ENCODE measurements around the gene ROBO1.

DNA sequence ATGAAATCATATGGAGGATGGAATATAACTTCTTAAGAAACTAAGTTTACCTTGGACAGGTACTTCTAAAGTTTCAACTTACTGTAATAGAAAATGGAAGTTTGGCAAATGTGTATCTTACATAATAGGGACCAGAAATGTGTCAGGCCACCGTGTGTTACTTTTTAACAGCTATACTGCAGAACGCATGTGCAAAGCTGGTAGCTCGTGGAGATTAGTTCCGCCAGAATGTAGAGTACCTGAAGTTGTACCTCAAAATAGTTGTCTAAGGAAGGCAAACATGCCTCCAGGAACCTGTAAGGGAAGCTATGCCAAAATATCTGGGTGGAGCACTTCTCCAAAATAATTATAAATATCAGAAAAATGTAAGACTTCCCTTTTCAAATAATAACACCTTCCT, 920.6 kb downstream of the ROBO1 start:
- TF ChIP-seq CTCF (IDR thresholded peaks at IDR 0.05; ENCODE audit: insufficient read depth, low read length, poor library complexity, severe bottlenecking) (no peak), EZH2phosphoT487 (conservative IDR thresholded peaks at IDR 0.05; ENCODE audit: low read length) (no peak)
